Measurements from ENCODE around the gene SLC17A9. TPM values are rescaled to one million over a fixed set of nuclear protein-coding genes. Genes with fewer than 3 reads are reported as not detected.

The SLC17A9 gene
- total and polyA plus RNA-seq, 10 donors: 18.8 to 95.3 (median 34.2) TPM

GRCh38 chr20:62999580-62999979, 47.1 kb downstream of the SLC17A9 start:
- Histone ChIP-seq H3K4me1 (peaks cover 0 to 2% (median 0%) of the 10 kb centered on the region in 6 donors), H3K4me3 (no peak overlapping the region), H3K27ac (no peak overlapping the region), H3K27me3 (replicated peaks in 1 of 7) (peaks cover 0 to 98% (median 60%) of the 10 kb centered on the region in 7 donors), H3K9me3 (no peaks in the 10 kb centered on the region), H3K36me3 (no peaks in the 10 kb centered on the region)
- WGBS, 5 donors: 38 to 64% (median 47%) methylated on average over 12 to 16 of the region's 16 CpGs
- no peak for DNase-seq
- TF ChIP-seq POLR2AphosphoS5 (IDR thresholded peaks at IDR 0.05) (no peak), POLR2A (IDR thresholded peaks at IDR 0.05) (no peak), CTCF (IDR thresholded peaks at IDR 0.05 in 8 of 11, conservative IDR thresholded peaks at IDR 0.05 in 3 of 11) (no peak)
- intact Hi-C loops (cut with DNase I; ENCODE audit: low total_unique reads): no loop called here

- Histone ChIP-seq H3K27ac (no peak overlapping the region), H3K9me3 (no peaks in the 10 kb centered on the region), H3K27me3 (replicated peaks in 1 of 7) (peaks cover 3 to 98% (median 65%) of the 10 kb centered on the region in 7 donors), H3K4me3 (no peak overlapping the region), H3K4me1 (peaks cover 0 to 7% (median 4%) of the 10 kb centered on the region in 6 donors), H3K36me3 (no peaks in the 10 kb centered on the region)
- DNase-seq: no peak
- WGBS, 5 donors: 75 to 94% (median 87%) methylated on average over 6 to 14 of the region's 14 CpGs
- intact Hi-C loops (cut with DNase I; ENCODE audit: low total_unique reads): loop anchor here (10.0 kb wide), 1 partner anchor 105 kb away; no protein-coding TSS in a partner anchor
- TF ChIP-seq POLR2AphosphoS5 (IDR thresholded peaks at IDR 0.05): no peak
- no peak for TF ChIP-seq POLR2A (IDR thresholded peaks at IDR 0.05)
- TF ChIP-seq CTCF (IDR thresholded peaks at IDR 0.05 in 8 of 11, conservative IDR thresholded peaks at IDR 0.05 in 3 of 11): no peak
Observed at GRCh38 chr20:63000036-63000435, 47.5 kb downstream of the SLC17A9 start.

DNA sequence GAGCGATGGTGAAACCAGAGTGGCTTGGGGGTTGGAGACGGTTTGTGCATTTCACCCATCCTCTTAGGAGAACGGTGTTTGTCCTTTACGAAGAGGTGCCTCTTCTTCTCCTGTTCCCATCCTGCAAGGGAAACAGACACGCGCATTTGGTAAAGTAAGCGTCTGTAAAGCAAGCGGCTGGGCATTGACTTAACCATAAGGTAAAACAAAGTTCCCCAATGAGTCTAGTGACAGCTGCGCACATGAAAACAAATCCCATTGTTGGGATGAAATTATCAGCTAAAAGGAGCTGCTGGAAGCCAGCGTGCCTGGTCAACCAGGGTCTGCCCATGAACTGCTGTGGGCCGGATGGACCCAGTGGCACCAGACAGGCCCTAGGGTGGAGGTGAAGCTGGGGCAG, 48.4 kb downstream of the SLC17A9 start:
- 62 to 79% (median 68%) methylated on average over 11 of the region's 11 CpGs for WGBS, 5 donors
- H3K4me3 ChIP-seq: no peak overlapping the region
- intact Hi-C loops (cut with DNase I; ENCODE audit: low total_unique reads): loop anchor here (10.0 kb wide), 1 partner anchor 106 kb away; no protein-coding TSS in a partner anchor
- peaks cover 10 to 98% (median 69%) of the 10 kb centered on the region in 7 donors for H3K27me3 ChIP-seq (replicated peaks in 1 of 7)
- no peak overlapping the region for H3K27ac ChIP-seq
- no peaks in the 10 kb centered on the region for H3K9me3 ChIP-seq
- H3K36me3 ChIP-seq: no peaks in the 10 kb centered on the region
- peaks cover 2 to 16% (median 13%) of the 10 kb centered on the region in 6 donors for H3K4me1 ChIP-seq
- DNase-seq: no peak
- no peak for TF ChIP-seq POLR2AphosphoS5 (IDR thresholded peaks at IDR 0.05)
- no peak for TF ChIP-seq POLR2A (IDR thresholded peaks at IDR 0.05)
- no peak for TF ChIP-seq CTCF (IDR thresholded peaks at IDR 0.05 in 8 of 11, conservative IDR thresholded peaks at IDR 0.05 in 3 of 11)

DNA sequence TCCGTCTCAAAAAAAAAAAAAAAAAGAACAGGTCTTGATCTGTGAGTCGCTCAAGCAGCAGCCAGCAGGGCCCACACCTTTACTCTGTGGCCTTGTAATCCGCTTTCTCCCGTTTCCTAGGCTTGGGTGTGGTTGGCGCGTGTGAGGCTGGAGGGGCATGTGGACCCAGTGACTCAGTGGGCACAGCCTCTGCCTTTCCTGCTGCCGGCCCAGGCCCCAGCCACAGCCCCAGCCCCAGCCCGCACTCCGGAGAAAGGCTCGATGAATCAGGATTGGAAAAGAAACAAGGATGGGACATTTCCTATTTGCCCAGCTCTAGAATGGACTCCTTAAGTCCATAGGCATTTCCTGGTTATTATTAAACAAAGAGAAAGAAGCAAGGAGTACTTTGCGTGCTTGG, 50.0 kb downstream of the SLC17A9 start:
- Histone ChIP-seq H3K4me3 (no peak overlapping the region), H3K36me3 (no peaks in the 10 kb centered on the region), H3K27me3 (replicated peaks in 1 of 7) (peaks cover 18 to 98% (median 78%) of the 10 kb centered on the region in 7 donors), H3K9me3 (no peaks in the 10 kb centered on the region), H3K27ac (no peak overlapping the region), H3K4me1 (peaks cover 6 to 31% (median 28%) of the 10 kb centered on the region in 6 donors)
- DNase-seq: no peak
- no peak for TF ChIP-seq CTCF (IDR thresholded peaks at IDR 0.05 in 8 of 11, conservative IDR thresholded peaks at IDR 0.05 in 3 of 11)
- no peak for TF ChIP-seq POLR2A (IDR thresholded peaks at IDR 0.05)
- no peak for TF ChIP-seq POLR2AphosphoS5 (IDR thresholded peaks at IDR 0.05)
- intact Hi-C loops (cut with DNase I; ENCODE audit: low total_unique reads): loop anchor here (10.0 kb wide), 1 partner anchor 108 kb away; no protein-coding TSS in a partner anchor
- 81 to 89% (median 84%) methylated on average over 10 to 11 of the region's 11 CpGs for WGBS, 5 donors

All from spleen (tissue), 11 donors.